ENCODE measurements around the gene CLASRP. TPM values are rescaled to one million over a fixed set of nuclear protein-coding genes. Genes with fewer than 3 reads are reported as not detected.

The CLASRP gene
- total and polyA plus RNA-seq, 2 of the 8 experiments (the other 6 are each of a cell fraction or from before 2014, with no cell fraction given) = 22.3 to 71.7 TPM

DNA sequence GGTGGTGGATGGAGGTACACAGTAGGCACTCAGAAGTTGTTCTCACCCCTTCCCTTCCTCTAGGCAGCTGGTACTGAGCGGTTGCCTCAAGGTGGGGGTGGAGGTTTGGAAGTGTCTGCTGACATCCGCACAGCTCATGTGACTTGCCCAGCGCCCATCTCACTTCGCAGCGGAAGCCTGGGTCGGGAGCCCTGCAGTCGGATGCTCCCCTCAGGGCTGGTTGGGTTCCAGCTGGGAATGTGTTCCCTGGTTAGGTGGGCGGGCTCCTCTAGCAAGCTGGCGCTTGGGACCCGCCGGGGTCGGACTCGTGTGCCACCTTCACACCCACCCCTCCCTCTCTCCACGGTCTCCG is 64.3 kb downstream of the CLASRP start:
- POLR2A ChIA-PET (ENCODE audit: partially characterized antibody) = interaction anchor here (0.7 to 8.4 kb wide), 9 partner anchors 9 to 47 kb away, joined by 3 to 70 read pairs (median 3); partner anchors contain the start of genes GEMIN7 and PPP1R37
- Histone ChIP-seq H3K23me2 (ENCODE audit: low read depth, low read length) (no peaks in the 10 kb centered on the region), H2AK5ac (ENCODE audit: low read depth, low read length) (no peak overlapping the region), H4K5ac (ENCODE audit: insufficient read length, low read depth, low read length) (no peak overlapping the region), H3K56ac (replicated peaks; ENCODE audit: insufficient read length, low read depth, low read length) (no peak overlapping the region), H4K20me1 (replicated peaks in 1 of 2; ENCODE audit: control insufficient read depth in 1 of 2, insufficient read depth in 2 of 2, low read length in 2 of 2) (peaks cover 60 to 63% of the 10 kb centered on the region in 2 experiments), H3K27me3 (replicated peaks in 1 of 4; ENCODE audit: control insufficient read depth in 3 of 4, extremely low read depth in 1 of 4, insufficient read depth in 3 of 4, low read length in 3 of 4) (no peaks in the 10 kb centered on the region), H3K23ac (ENCODE audit: insufficient read length) (no peak overlapping the region), H2BK15ac (ENCODE audit: low read length) (no peak overlapping the region), H3K4ac (replicated peaks; ENCODE audit: insufficient read length, low read depth, low read length) (no peak overlapping the region), H3K79me1 (ENCODE audit: low read depth, low read length) (peaks cover 62% of the 10 kb centered on the region), H3K36me3 (ENCODE audit: control insufficient read depth in 2 of 4, insufficient read depth in 4 of 4, low read length in 3 of 4) (no peaks in the 10 kb centered on the region; a peak in 2 of 8 replicates), H3K9me3 (ENCODE audit: insufficient read depth in 2 of 2, low read depth in 1 of 2, low read length in 1 of 2) (no peaks in the 10 kb centered on the region), H3K18ac (ENCODE audit: extremely low read depth, low read length) (no peak overlapping the region), H2BK12ac (ENCODE audit: low read depth, low read length) (no peak overlapping the region), H3K27ac (ENCODE audit: low read depth, low read length) (no peak overlapping the region), H3K79me2 (ENCODE audit: control insufficient read depth in 1 of 2, insufficient read depth in 2 of 2, low read length in 2 of 2) (peaks cover 8 to 90% of the 10 kb centered on the region in 2 experiments), H4K8ac (ENCODE audit: extremely low read depth, insufficient read depth, low read length) (no peak overlapping the region), H3K14ac (ENCODE audit: insufficient read length) (no peak overlapping the region), H3K4me3 (ENCODE audit: extremely low read depth in 1 of 4, insufficient read depth in 2 of 4, low read depth in 3 of 4, low read length in 4 of 4) (no peak overlapping the region), H2BK120ac (replicated peaks; ENCODE audit: low read depth, low read length) (no peak overlapping the region), H3K9ac (replicated peaks in 1 of 4; ENCODE audit: extremely low read depth in 1 of 4, low read depth in 3 of 4, low read length in 3 of 4) (peak overlapping the region in 2 of 4 experiments; percentile 13 to 24; a peak in 2 of 7 replicates), H3K4me1 (replicated peaks in 1 of 4; ENCODE audit: control insufficient read depth in 3 of 4, insufficient read depth in 4 of 4, low read length in 3 of 4) (peaks cover 0 to 28% (median 11%) of the 10 kb centered on the region in 4 experiments; a peak in 6 of 7 replicates), H4K91ac (replicated peaks; ENCODE audit: insufficient read length, low read length) (no peak overlapping the region), H2BK5ac (ENCODE audit: low read depth, low read length) (no peak overlapping the region; the same call in 1 of the 2 replicates), H3K4me2 (ENCODE audit: insufficient read depth in 1 of 2, low read depth in 2 of 2, low read length in 2 of 2) (peak overlapping the region in 1 of 2 experiments; percentile 8; a peak in 1 of 4 replicates), H2BK20ac (ENCODE audit: low read length) (no peak overlapping the region), H2AFZ (ENCODE audit: low read length) (no peak overlapping the region)
- CTCF ChIA-PET (ENCODE audit: partially characterized antibody) = interaction anchor here (1.1 to 8.3 kb wide), 9 partner anchors 8 to 147 kb away, joined by 3 to 57 read pairs (median 4); partner anchors contain the start of gene PPP1R37
- no peak for DNase-seq (ENCODE audit: low read depth in 1 of 2, low spot score in 2 of 2)
- WGBS, 2 experiments (ENCODE audit: extremely low coverage in 1 of 2, insufficient coverage in 1 of 2, insufficient read length in 1 of 2, insufficient replicate concordance in 2 of 2, low coverage in 1 of 2, low lambda C conversion rate in 2 of 2, missing lambda C conversion rate in 1 of 2) = 90% methylated on average over 15 of the region's 15 CpGs; no CpG with 5 or more reads in 1 of the 2 experiments
- no peak for FAIRE-seq
- TF ChIP-seq EP300 (IDR thresholded peaks at IDR 0.05; ENCODE audit: borderline replicate concordance in 1 of 2, low read depth in 2 of 2, low read length in 2 of 2) (no peak), NRF1 (IDR thresholded peaks at IDR 0.05; ENCODE audit: low read depth, low read length) (no peak), CHD1 (IDR thresholded peaks at IDR 0.05; ENCODE audit: low read depth, low read length) (no peak), KDM5A (IDR thresholded peaks at IDR 0.05; ENCODE audit: low read length) (no peak), NANOG (IDR thresholded peaks at IDR 0.05; ENCODE audit: insufficient read depth, low read depth, low read length, poor library complexity, severe bottlenecking) (no peak), MAX (IDR thresholded peaks at IDR 0.05) (no peak), SP2 (IDR thresholded peaks at IDR 0.05; ENCODE audit: low read length) (no peak), JUN (IDR thresholded peaks at IDR 0.05; ENCODE audit: low read depth, low read length) (no peak), CTCF (IDR thresholded peaks at IDR 0.05; ENCODE audit: control extremely low read depth in 1 of 3, insufficient read depth in 1 of 3, low read depth in 1 of 3, low read length in 3 of 3) (no peak), HDAC6 (IDR thresholded peaks at IDR 0.05; ENCODE audit: low read depth, low read length) (no peak), SIRT6 (IDR thresholded peaks at IDR 0.05; ENCODE audit: low read length) (no peak)

All from H1 (cell line).